CD4-positive, CD25-positive, alpha-beta regulatory T cell (primary cell): Measurements from ENCODE around the gene TMUB1. TPM values are rescaled to one million over a fixed set of nuclear protein-coding genes. Genes with fewer than 3 reads are reported as not detected.

Experiments used
- ATAC-seq, 2 donors: fragments of 150-1000 bp; cut with Tn5 transposase; one replicate each; pipeline ENCODE4 v1.10.0; 2021; ENCODE audit warnings: low read depth in 2 of 2, moderate number of reproducible peaks in 2 of 2, moderate library complexity in 1 of 2
- DNase-seq, 3 donors: peaks; one replicate each; pipeline versions ENCODE4 v3.0.0 to v3.0.0-alpha.2; 2012 to 2022; ENCODE audit warnings: mixed read lengths in 1 of 3
- H3K27ac ChIP-seq: one replicate; pipeline ENCODE4 v1.7.0; 2013; ENCODE audit warnings: mild to moderate bottlenecking, low read length; ENCODE audit not compliant: insufficient read depth, poor library complexity, severe bottlenecking
- H3K27me3 ChIP-seq: one replicate; pipeline ENCODE4 v1.7.0; 2013; ENCODE audit warnings: low read length; ENCODE audit not compliant: control insufficient read depth, insufficient read depth
- H3K36me3 ChIP-seq: one replicate; pipeline ENCODE4 v1.7.0; 2013; ENCODE audit warnings: mild to moderate bottlenecking, low read length, moderate library complexity; ENCODE audit not compliant: control insufficient read depth, insufficient read depth
- H3K4me1 ChIP-seq: 2 replicates; pipeline ENCODE4 v1.7.0; 2013; ENCODE audit warnings: mild to moderate bottlenecking, low read length; ENCODE audit not compliant: insufficient read depth, control insufficient read depth, poor library complexity, severe bottlenecking
- H3K4me3 ChIP-seq: one replicate; pipeline ENCODE4 v1.7.0; 2013; ENCODE audit warnings: low read depth, mild to moderate bottlenecking, low read length, moderate library complexity
- H3K9me3 ChIP-seq, 2 experiments: 1 replicate in 1 of 2; 2 replicates in 1 of 2; pipeline ENCODE4 v1.7.0; 2013; ENCODE audit warnings: low read length in 2 of 2, mild to moderate bottlenecking in 1 of 2, moderate library complexity in 1 of 2; ENCODE audit not compliant: control insufficient read depth in 2 of 2
- H3K27ac Mint-ChIP-seq, 3 donors: one replicate each; pipeline ENCODE4 v1.8.0; 2020 to 2022; ENCODE audit warnings: mild to moderate bottlenecking in 3 of 3, mixed read lengths in 3 of 3, moderate library complexity in 2 of 3
- H3K27me3 Mint-ChIP-seq: one replicate; pipeline ENCODE4 v1.8.0; 2022; ENCODE audit warnings: mild to moderate bottlenecking, mixed read lengths
- H3K36me3 Mint-ChIP-seq: one replicate; pipeline ENCODE4 v1.8.0; 2020; ENCODE audit warnings: mixed read lengths
- H3K4me1 Mint-ChIP-seq, 4 donors: one replicate each; pipeline ENCODE4 v1.8.0; 2020 to 2022; ENCODE audit warnings: mixed read lengths in 4 of 4, mild to moderate bottlenecking in 1 of 4
- H3K4me3 Mint-ChIP-seq, 4 donors: one replicate each; pipeline ENCODE4 v1.8.0; 2020 to 2022; ENCODE audit warnings: mild to moderate bottlenecking in 4 of 4, mixed read lengths in 4 of 4, moderate library complexity in 3 of 4
- H3K9me3 Mint-ChIP-seq, 7 donors: one replicate each; pipeline ENCODE4 v1.8.0; 2020 to 2022; ENCODE audit warnings: mixed read lengths in 7 of 7, mild to moderate bottlenecking in 3 of 7, moderate library complexity in 2 of 7
- polyA plus RNA-seq, 4 donors: library from polyadenylated mRNA; unstranded; fragments of 300-500 nt; fragmentation: Illumina TruSeq; gene quantifications; one replicate each; pipeline ENCODE4 v1.2.3, GENCODE V29; 2021
- total RNA-seq: library from RNA; stranded (reverse); gene quantifications from one replicate; pipeline ENCODE4 v1.2.3, GENCODE V29; 2022

TMUB1 gene
- total and polyA plus RNA-seq, 5 donors from 2014 or later, result 41.1 to 54.6 (median 51.3) TPM

DNA sequence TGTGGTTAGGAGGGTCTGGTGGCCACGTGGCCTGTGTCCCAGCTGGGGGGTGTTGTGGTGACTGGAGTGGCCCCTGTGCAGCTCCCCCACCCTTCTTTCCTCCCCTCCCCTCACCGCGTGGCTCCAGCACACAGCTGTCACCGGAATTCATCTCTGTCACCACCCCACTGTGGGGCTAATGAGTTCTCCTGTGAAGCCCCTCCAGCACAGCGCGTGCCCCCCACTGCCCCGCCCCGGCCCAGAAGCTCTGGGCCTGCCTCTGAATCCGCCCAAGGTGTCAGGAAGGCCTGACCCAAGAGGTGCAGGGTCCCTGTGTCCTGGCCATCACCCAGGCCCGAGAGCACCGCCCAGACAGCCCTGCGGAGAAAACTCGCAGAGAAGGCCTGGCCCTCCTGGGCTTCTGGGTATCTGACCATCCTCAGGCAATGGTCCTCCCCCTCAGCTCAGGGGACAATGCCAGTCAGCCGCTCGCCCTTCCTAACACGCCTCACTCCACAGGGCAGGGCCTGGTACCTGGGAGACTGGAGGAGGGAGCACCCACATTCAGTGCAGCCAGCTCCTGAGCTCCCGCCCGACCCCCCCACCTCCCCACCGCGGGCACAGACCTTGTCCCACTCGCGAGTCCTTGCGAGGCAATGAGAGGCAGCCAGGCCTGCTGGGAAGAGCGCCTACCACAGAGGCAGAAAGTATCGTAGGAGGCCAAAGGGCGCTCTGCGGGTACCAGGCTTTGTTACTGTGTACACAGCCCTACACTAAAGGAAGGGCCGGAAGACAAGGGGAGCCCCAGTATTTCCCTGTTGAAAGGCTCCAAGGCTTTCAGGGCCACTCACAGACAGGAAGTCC lies 46.0 kb upstream of the TMUB1 start:
- no peak for ATAC-seq
- peaks cover 4% of the 10 kb centered on the region for H3K36me3 ChIP-seq
- DNase-seq, result no peak

DNA sequence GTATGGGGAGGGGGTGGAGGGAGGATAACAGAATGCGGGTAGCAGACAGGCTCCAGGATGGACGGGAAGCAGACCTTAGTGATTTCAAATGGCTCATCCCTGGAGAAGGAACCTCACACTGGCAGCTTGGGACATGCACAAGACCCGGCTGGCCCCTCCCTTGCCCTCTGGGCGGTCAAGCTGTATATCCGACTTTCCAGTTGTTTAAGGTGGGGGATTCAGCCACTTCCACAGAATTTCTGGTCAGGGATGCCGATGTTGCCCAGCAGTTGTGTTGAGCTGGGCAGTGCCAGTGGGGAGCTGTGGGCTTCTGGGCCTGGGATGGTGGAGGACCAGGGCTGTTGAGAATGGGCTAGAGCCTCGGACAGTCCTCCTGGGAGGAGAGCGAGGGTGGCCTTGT lies 45.4 kb upstream of the TMUB1 start:
- ATAC-seq (no peak), DNase-seq (no peak)
- H3K9me3 Mint-ChIP-seq, result no peaks in the 10 kb centered on the region
- H3K27me3 Mint-ChIP-seq, result peaks cover 6% of the 10 kb centered on the region
- peaks cover 4% of the 10 kb centered on the region for H3K36me3 Mint-ChIP-seq
- H3K27me3 ChIP-seq, result no peaks in the 10 kb centered on the region
- no peak overlapping the region for H3K4me3 ChIP-seq
- H3K27ac ChIP-seq, result no peak overlapping the region
- H3K4me1 ChIP-seq, result no peaks in the 10 kb centered on the region
- no peak overlapping the region for H3K27ac Mint-ChIP-seq
- peaks cover 0 to 6% (median 5%) of the 10 kb centered on the region in 4 donors for H3K4me1 Mint-ChIP-seq
- no peaks in the 10 kb centered on the region for H3K9me3 ChIP-seq
- H3K4me3 Mint-ChIP-seq, result no peak overlapping the region
- peaks cover 4% of the 10 kb centered on the region for H3K36me3 ChIP-seq

More for the DNA sequence above, 46.0 kb upstream of the TMUB1 start:
- no peaks in the 10 kb centered on the region for H3K4me1 ChIP-seq
- H3K4me3 ChIP-seq, result no peak overlapping the region
- no peaks in the 10 kb centered on the region for H3K9me3 Mint-ChIP-seq
- no peak overlapping the region for H3K4me3 Mint-ChIP-seq
- H3K27me3 ChIP-seq, result no peaks in the 10 kb centered on the region
- H3K27me3 Mint-ChIP-seq, result no peaks in the 10 kb centered on the region
- H3K27ac Mint-ChIP-seq, result no peak overlapping the region
- H3K36me3 Mint-ChIP-seq, result no peaks in the 10 kb centered on the region
- no peak overlapping the region for H3K27ac ChIP-seq
- no peaks in the 10 kb centered on the region for H3K9me3 ChIP-seq
- H3K4me1 Mint-ChIP-seq, result no peaks in the 10 kb centered on the region

DNA sequence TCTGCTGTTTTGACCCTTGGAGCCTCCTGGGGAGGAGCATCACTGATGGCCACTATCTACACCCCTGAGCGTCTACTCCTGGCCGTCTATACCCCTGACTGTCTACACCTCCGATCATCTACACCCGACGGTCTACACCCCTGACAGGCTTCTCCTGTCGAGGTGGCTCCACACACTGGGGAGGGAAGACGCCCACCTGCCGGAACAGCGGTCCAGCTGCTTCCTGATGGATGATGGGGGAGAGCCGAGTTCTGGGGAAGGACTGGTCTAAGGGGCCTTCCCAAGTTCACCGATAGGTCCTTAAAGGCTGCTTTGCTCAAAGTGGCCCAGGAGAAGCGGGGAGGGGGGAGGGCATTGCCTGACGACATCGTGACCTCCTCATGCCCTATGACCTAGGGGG lies 44.9 kb upstream of the TMUB1 start:
- Histone ChIP-seq H3K9me3 (no peaks in the 10 kb centered on the region), H3K4me3 (no peak overlapping the region), H3K27me3 (no peaks in the 10 kb centered on the region), H3K4me1 (no peaks in the 10 kb centered on the region), H3K36me3 (peaks cover 4% of the 10 kb centered on the region), H3K27ac (no peak overlapping the region)
- Mint-ChIP-seq H3K9me3 (no peaks in the 10 kb centered on the region), H3K4me1 (peaks cover 0 to 7% (median 5%) of the 10 kb centered on the region in 4 donors), H3K36me3 (peaks cover 4% of the 10 kb centered on the region), H3K27ac (no peak overlapping the region), H3K27me3 (peaks cover 7% of the 10 kb centered on the region), H3K4me3 (no peak overlapping the region)
- DNase-seq (no peak), ATAC-seq (no peak)

DNA sequence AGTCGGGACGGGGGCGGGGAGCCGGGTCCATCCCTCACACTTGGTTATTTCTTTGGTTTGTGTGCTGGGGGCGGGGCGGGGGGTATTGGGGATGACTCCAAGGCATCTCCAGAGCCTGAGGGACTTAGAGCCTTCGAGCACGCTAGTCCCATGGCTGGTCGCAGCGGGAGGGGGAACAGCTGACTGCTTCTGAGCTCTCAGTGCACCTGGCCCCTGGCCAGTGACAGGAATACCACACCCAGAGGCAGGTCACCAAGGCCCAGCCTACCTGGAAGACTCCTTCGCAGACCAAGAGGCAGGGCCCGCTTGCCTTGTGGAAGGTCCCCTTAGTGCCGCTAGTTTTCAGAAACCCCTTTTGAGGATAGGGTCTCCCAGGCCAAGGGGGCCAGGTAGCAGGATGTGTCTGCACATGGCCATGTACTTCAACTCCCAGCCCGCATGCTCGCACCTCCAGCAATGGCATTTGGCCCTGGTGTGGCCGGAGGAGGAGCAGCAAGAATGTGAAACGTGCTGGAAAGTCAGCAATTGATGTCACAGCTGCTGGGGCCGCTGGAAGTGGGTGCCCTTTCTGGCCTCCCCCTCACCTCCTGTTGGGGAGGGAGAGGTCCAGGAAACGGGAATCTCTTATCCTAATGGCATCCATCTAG lies 43.3 kb upstream of the TMUB1 start:
- H3K4me3 Mint-ChIP-seq, result no peak overlapping the region
- H3K36me3 Mint-ChIP-seq, result peaks cover 6% of the 10 kb centered on the region
- DNase-seq (no peak), ATAC-seq (no peak)
- no peak overlapping the region for H3K27ac Mint-ChIP-seq
- no peaks in the 10 kb centered on the region for H3K9me3 Mint-ChIP-seq
- no peak overlapping the region for H3K27ac ChIP-seq
- H3K4me1 ChIP-seq, result no peaks in the 10 kb centered on the region
- H3K27me3 ChIP-seq, result no peaks in the 10 kb centered on the region
- peaks cover 0 to 7% (median 5%) of the 10 kb centered on the region in 4 donors for H3K4me1 Mint-ChIP-seq
- H3K9me3 ChIP-seq, result no peaks in the 10 kb centered on the region
- no peak overlapping the region for H3K4me3 ChIP-seq
- peaks cover 4% of the 10 kb centered on the region for H3K36me3 ChIP-seq
- peaks cover 7% of the 10 kb centered on the region for H3K27me3 Mint-ChIP-seq

DNA sequence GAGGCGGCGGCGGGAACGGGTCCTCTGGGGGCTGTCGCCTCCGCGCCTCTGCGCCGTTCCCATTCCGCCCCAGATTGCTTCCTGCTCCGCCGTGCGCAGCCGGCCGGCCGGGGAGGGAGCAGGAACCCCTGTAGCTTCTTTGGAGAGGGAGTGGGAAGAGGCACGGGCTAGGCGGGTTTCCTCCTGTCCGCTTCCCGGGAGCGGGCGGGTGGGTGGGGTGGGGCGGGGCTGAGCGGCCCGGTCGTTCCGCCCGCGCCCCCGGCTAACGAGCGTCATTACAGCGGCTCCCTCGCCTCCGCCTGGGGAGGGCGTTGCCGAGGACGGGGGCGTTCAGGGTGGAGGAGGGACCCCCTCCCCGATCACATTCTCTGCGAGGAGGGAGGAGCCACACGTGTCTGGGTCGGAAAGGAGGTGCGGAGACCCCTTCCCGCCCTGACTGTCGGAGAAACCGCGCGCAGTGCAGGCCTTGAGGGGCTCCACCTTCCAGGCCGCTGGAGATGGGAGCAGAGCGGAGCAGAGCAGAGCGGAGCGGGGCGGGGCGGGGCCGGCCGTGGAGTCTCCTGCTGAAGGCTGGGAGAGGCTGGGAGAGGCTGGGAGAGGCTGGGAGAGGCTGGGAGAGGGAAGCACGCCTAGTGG lies 42.7 kb upstream of the TMUB1 start:
- DNase-seq (no peak), ATAC-seq (no peak)
- peak overlapping the region in 1 of 3 donors; percentile 93 for H3K27ac Mint-ChIP-seq
- Histone ChIP-seq H3K36me3 (peaks cover 4% of the 10 kb centered on the region), H3K27ac (no peak overlapping the region), H3K4me3 (no peak overlapping the region), H3K27me3 (no peaks in the 10 kb centered on the region), H3K4me1 (no peaks in the 10 kb centered on the region), H3K9me3 (no peaks in the 10 kb centered on the region)
- peaks cover 7% of the 10 kb centered on the region for H3K27me3 Mint-ChIP-seq
- no peaks in the 10 kb centered on the region for H3K9me3 Mint-ChIP-seq
- peaks cover 9% of the 10 kb centered on the region for H3K36me3 Mint-ChIP-seq
- H3K4me3 Mint-ChIP-seq, result no peak overlapping the region
- peaks cover 0 to 7% (median 6%) of the 10 kb centered on the region in 4 donors for H3K4me1 Mint-ChIP-seq

DNA sequence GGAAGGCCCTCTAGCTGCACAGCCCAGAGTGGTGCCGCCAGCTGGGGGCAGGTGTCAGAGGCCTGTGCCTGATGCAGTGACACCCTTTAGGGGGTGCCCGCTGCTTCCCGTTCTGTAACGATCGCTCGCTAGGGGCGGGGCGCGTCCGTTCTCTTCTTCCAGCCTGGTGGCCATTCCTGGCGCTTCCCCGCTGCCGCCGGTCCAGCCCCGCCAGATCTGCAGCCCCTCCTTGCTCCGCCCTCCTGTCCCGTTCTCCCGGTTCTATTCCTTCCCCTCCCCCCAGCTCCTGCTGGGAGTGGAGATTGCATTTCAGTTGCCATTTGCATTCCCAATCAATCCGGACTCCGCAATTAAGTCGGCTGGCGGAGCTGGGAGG lies 42.2 kb upstream of the TMUB1 start:
- Mint-ChIP-seq H3K4me3 (no peak overlapping the region), H3K27me3 (peaks cover 7% of the 10 kb centered on the region), H3K27ac (peak overlapping the region in 1 of 3 donors; percentile 93), H3K9me3 (no peaks in the 10 kb centered on the region), H3K4me1 (peaks cover 0 to 7% (median 6%) of the 10 kb centered on the region in 4 donors), H3K36me3 (peaks cover 12% of the 10 kb centered on the region)
- DNase-seq (no peak), ATAC-seq (no peak)
- no peaks in the 10 kb centered on the region for H3K9me3 ChIP-seq
- peaks cover 4% of the 10 kb centered on the region for H3K36me3 ChIP-seq
- no peaks in the 10 kb centered on the region for H3K4me1 ChIP-seq
- H3K4me3 ChIP-seq, result no peak overlapping the region
- H3K27me3 ChIP-seq, result no peaks in the 10 kb centered on the region
- H3K27ac ChIP-seq, result no peak overlapping the region

DNA sequence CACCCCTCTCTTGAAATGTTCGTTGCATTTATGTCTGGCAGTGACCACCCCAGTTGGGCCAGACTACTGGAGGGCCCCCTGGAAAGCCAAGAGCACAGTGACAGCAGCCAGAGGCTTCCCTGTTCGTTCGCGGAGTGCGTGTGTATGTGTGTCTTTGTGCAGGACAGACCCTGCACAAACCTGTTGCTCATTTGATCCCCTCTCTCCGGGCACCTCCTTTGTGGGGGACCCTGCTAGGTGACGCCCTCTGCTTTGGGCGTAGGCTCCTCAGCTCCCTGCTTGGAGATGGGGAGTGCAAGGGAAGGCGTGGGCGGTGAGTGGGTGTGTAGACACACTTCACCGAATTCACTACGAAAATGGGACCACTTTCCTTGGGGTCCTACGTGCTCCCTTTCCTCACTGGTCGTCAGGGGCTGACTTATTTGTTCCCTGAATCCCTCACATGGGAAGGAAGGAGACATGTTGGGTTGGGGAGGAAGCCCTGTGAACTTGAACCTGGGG lies 41.7 kb upstream of the TMUB1 start:
- no peaks in the 10 kb centered on the region for H3K9me3 Mint-ChIP-seq
- no peaks in the 10 kb centered on the region for H3K27me3 ChIP-seq
- no peak overlapping the region for H3K4me3 Mint-ChIP-seq
- peaks cover 4% of the 10 kb centered on the region for H3K36me3 ChIP-seq
- H3K27ac Mint-ChIP-seq, result no peak overlapping the region
- peaks cover 14% of the 10 kb centered on the region for H3K36me3 Mint-ChIP-seq
- no peaks in the 10 kb centered on the region for H3K4me1 ChIP-seq
- DNase-seq (no peak), ATAC-seq (no peak)
- peaks cover 7% of the 10 kb centered on the region for H3K27me3 Mint-ChIP-seq
- H3K4me3 ChIP-seq, result no peak overlapping the region
- no peaks in the 10 kb centered on the region for H3K9me3 ChIP-seq
- no peak overlapping the region for H3K27ac ChIP-seq
- H3K4me1 Mint-ChIP-seq, result peaks cover 0 to 7% (median 6%) of the 10 kb centered on the region in 4 donors
